Globus pallidus (tissue), 1 donor: ENCODE results near the gene VPS33B.

Source experiments
- DNase-seq: peaks from one replicate; pipeline ENCODE4 v3.0.0-alpha.2; 2015; ENCODE audit warnings: low spot score

Gene VPS33B

DNA sequence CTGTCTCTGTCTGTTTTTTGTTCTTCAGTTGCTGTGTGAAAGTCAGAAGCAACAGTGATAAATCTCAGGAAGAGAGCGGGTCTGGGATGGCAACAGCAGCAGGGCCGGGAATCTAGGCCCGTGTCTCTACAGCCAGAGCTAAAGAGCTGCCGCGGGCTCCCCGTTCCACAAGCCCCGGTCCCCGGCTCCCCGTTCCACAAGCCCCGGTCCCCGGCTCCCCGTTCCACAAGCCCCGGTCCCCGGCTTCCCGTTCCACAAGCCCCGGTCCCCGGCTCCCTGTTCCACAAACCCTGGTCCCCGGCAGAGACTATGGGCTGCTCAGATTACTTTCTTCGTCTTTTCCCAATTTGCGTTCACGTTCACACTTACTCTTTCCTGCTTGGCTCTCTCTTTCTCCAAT lies 48.2 kb downstream of the VPS33B start:
- DNase-seq: no peak

- DNase-seq: no peak
These were observed 50.3 kb downstream of the VPS33B start for GRCh38 chr15:90972133-90972532.

GRCh38 chr15:90970274-90970673 lies 52.1 kb downstream of the VPS33B start:
- no peak for DNase-seq

GRCh38 chr15:90968434-90968833 lies 54.0 kb downstream of the VPS33B start:
- no peak for DNase-seq

GRCh38 chr15:90967206-90967605 lies 55.2 kb downstream of the VPS33B start:
- DNase-seq: no peak

GRCh38 chr15:90966262-90966661 lies 56.1 kb downstream of the VPS33B start:
- DNase-seq: no peak

GRCh38 chr15:90962021-90962420 lies 60.4 kb downstream of the VPS33B start:
- no peak for DNase-seq

GRCh38 chr15:90960298-90961091 lies 61.9 kb downstream of the VPS33B start:
- no peak for DNase-seq

DNA sequence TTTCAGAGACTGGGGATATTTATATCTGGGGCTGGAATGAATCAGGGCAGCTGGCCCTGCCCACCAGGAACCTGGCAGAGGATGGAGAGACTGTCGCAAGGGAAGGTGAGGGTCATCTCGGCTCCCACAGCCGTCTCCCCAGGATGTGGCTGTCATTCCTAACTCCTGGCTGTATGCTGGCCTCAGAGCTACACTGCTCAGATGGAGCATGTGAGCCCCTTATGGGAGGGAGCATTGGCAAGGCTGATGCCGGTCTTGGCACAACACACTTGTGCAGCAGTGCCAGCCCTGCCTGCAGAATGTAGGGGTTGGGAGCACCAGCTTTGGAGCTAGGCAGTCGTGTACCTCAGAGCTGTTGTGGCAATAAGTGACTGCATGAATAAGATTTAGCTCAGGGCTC lies 62.5 kb downstream of the VPS33B start:
- peak; percentile 76 for DNase-seq

- no peak for DNase-seq
These were observed 63.3 kb downstream of the VPS33B start for GRCh38 chr15:90959028-90959595.

DNA sequence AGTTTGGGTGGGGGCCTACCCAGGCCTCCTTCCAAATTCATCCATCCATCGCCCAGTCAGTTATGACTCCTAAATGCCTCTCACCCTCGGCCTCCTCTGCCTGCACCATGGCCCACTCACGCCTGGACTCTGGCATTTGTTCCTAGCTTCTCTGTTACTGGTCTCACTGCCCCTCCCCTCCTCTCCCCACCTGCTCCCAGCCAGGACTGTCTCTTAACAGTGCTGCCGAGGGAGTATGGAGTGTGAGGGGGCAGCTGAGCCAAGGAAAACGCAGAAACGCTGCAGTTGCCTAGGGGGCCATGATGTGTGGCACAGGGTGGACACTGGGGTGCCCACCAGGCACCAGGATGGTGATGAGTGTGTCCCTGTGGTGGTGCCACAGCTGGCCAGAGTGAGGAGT lies 64.6 kb downstream of the VPS33B start:
- DNase-seq: no peak

GRCh38 chr15:90957031-90957790 lies 65.2 kb downstream of the VPS33B start:
- no peak for DNase-seq

GRCh38 chr15:90956274-90957030 lies 65.9 kb downstream of the VPS33B start:
- DNase-seq: peak; percentile 56

- no peak for DNase-seq
These were observed 66.6 kb downstream of the VPS33B start for GRCh38 chr15:90955624-90956273.

- peak; percentile 94 for DNase-seq
These were observed 67.4 kb downstream of the VPS33B start, which contains the start of gene RCCD1 for GRCh38 chr15:90954712-90955623. Gene RCCD1, plus strand, starts transcription at chr15:90954884. Its CDS starts 1,851 bp downstream, at chr15:90956735.

DNA sequence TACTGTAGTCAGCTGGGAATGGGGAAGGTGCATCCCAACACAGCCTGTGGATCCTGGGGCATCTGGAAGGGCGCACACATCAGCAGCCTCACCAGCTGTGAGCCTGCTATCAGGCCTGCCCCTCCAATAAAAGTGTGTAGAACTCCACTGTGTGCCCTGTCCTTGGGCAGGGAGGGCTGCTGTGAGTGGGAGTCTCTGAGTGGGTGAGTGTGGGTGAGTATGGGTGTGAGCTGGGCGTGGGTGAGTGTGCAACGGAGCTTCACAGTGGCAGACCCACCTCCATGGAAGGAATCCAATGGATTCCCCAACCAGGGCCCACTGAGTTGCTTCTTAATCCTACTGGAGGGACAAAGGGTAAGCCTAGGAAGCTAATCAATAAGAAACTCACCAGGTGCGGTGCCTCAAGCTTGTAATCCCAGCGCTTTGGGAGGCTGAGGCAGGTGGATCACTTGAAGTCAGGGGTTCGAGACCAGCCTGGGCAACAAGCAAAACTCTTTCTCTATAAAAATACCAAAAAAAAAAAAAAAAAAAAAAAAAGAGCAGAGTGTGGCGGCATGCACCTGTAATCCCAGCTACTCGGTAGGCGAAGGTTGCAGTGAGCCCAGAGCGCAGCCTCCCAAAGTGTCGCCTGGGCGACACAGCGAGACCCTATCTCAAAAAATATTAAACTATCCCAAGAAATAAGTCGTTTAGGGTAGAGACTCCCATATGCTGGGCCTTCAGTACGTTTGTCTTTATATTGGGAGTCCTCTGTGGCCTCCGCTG lies 68.3 kb downstream of the VPS33B start:
- no peak for DNase-seq

GRCh38 chr15:90952901-90953677 lies 69.3 kb downstream of the VPS33B start:
- DNase-seq: no peak

GRCh38 chr15:90950676-90951075 lies 71.7 kb downstream of the VPS33B start:
- DNase-seq: no peak
